Measurements from ENCODE around the gene AWAT1.

The AWAT1 gene

DNA sequence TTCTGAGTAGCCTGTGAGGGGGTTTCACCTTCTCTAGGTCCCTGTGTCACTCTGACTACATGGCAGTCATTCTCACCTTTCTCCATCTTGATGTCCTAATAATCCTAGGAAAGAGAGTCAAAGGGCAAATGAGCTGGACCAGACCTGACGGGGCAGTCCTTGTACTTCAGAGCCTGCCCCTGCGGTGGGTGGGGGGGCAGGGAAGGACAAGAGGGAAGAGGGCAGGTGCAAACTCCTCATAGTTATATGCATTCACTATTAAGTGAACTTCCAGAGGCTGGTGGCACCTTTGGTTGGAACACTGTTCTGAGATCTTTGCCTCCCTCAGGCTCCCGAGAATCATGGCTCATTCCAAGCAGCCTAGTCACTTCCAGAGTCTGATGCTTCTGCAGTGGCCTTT lies at the start of gene AWAT1:
TSS of gene AWAT1 (plus strand) at position 301 of the 400 bp plus-strand sequence. CDS start at position 342, 41 bp downstream.
- TF ChIP-seq, protein P1, sequence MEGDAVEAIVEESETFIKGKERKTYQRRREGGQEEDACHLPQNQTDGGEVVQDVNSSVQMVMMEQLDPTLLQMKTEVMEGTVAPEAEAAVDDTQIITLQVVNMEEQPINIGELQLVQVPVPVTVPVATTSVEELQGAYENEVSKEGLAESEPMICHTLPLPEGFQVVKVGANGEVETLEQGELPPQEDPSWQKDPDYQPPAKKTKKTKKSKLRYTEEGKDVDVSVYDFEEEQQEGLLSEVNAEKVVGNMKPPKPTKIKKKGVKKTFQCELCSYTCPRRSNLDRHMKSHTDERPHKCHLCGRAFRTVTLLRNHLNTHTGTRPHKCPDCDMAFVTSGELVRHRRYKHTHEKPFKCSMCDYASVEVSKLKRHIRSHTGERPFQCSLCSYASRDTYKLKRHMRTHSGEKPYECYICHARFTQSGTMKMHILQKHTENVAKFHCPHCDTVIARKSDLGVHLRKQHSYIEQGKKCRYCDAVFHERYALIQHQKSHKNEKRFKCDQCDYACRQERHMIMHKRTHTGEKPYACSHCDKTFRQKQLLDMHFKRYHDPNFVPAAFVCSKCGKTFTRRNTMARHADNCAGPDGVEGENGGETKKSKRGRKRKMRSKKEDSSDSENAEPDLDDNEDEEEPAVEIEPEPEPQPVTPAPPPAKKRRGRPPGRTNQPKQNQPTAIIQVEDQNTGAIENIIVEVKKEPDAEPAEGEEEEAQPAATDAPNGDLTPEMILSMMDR (IDR thresholded peaks at IDR 0.05): no peak

DNA sequence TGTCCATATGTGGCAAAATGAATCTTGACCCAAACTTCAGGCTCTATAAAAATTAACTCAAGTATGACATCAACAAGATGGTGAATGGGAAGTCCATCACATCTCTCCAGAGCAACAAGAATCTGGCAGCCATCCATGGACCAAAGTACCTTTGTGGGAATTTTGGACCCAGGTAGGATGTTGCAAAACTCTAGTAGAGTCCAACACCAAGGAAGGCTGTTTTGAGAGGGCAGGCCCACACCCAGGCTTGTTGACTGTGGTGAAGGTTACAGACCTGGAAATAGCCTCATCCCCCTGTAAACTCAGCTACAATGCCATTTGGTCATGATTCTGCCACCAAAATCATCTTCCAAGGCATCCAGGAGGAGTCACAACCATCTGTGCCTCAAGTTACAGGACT lies 44.2 kb upstream of the AWAT1 start:
- TF ChIP-seq, protein P1 (IDR thresholded peaks at IDR 0.05): no peak

DNA sequence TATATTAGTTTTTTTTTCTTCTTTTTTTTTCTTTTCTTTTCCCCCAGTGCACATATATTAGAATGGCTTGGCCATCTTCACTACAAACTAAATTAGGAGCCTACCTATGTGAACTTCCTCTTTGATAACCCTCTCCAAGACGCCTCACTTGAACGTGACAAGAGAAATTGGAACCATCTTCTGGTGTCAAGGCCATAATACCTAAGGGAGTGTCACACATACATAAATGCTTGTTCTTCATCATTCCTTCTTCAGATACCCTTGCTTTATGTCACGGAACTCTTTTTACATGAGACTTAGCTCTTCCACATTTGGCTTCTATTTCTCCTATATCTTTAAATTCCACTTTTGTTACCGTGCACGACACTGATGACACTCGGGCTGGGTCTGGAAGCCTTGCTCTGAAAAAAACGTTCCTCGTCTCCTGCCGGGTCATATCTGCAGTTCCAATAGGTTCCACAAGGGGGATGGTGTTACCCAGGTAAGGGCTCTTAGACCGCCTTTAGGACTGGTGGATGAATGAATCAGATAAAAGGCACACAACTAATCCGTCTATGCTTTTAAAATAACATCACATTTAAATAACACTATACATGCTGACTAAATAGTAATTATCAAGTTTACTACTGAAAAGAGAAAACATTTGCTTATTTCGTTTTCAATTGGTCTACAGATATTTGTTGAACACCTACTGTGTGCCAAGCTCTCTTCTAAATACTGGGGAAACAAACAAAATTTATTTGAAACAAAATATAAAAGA lies 37.3 kb upstream of the AWAT1 start:
- TF ChIP-seq, protein P1 (IDR thresholded peaks at IDR 0.05): peak; percentile 65

DNA sequence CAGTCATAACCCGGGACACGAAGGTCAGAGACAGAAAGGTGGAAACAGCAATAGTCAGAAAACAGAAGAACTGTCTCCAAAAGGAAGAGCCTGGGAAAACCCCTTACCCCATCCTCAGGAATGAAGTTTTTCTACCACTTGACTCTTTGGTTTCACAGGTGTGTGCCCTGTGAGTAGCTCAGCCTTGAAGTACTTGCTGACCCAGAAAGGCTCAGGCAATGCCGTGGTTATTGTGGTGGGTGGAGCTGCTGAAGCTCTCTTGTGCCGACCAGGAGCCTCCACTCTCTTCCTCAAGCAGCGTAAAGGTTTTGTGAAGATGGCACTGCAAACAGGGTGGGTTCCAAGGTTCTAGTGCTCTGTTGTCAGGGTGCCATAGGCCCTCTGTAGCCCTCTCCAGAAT lies 32.7 kb upstream of the AWAT1 start:
- TF ChIP-seq, protein P1 (IDR thresholded peaks at IDR 0.05): no peak

DNA sequence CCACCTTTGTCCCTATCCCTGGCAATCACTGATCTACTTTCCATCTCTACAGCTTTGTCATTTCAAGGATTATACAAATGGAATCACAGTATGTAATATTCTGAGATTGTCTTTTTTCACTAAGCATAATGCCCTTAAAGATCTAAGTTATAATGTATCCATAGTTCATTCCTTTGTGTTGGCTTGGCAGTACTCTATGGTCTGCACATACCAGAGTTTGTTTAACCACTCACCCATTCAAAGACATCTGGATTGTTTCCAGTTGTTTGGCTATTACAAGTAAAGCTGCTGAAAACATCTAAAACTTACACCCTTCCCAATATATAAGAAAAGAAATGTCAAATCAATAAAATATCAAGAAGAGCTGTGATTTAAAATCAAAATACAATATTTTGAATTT lies 26.0 kb upstream of the AWAT1 start:
- TF ChIP-seq, protein P1 (IDR thresholded peaks at IDR 0.05): no peak

DNA sequence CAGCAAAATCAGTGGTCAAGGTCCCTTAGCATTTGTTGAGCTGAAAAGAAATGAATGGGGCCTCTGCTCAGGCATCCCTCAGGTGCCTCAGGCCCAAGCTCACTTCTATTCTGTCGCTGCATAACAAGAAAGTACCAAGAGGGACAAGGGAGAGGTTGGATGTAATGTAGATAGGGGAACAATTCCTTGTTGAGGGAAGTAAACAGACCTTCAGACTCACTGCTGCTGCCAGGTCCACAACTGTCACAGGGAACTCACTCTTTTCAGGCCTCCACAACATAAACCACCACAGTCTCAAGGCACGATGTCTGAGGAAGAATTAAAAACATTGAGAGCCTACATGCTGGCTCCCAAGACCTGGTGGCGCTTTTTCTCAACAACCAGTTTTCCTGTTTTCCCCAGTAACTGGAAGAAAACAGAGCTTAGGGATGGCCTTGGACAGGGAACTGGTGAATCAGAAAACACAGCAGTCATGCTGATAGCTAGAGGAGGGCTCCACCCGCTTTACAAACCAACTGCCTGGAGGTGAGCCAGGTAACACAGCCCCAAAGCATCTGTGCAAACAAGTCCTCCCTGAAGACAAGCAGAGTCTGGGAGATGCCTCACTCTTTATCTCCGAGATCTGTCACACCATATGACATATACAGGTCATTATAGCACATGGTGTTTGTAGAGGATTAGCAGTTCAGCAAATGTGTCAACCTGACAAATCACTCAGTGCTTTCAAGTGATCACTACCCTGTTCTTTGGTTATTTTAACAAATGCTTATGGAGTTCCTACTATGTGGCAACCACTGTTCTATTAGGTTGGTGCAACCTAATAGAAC lies 14.3 kb upstream of the AWAT1 start:
- TF ChIP-seq, protein P1 (IDR thresholded peaks at IDR 0.05): no peak

DNA sequence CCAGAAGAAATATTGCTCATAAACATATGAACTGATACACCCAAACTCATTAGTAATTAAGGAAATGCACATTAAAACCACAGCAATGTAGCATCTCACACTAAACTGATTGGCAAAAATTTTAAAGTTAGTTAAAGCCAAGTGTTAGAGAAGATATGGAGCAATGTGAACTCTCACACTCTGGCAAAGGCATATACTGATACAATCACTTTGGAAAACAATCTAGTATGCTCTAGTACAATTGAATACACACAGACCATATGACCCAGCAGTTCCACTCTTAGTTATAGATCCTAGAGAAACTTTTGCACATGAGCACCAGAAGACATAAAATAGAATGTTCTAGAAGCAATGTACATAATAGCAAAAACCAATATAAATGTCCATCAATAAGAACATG lies 8.4 kb upstream of the AWAT1 start:
- TF ChIP-seq, protein P1 (IDR thresholded peaks at IDR 0.05): no peak
